Heart right ventricle (tissue), 16 donors: ENCODE data around the gene CNPY4. TPM values are rescaled to one million over a fixed set of nuclear protein-coding genes. Genes with fewer than 3 reads are reported as not detected.
"Not testable (repeated sequence)": the region's sequence is repeated elsewhere in the genome, so short reads cannot be mapped to it uniquely, and the experiment has no call there.

ENCODE experiments used
- ATAC-seq, 8 donors: fragments of 200-7000 bp; cut with Tn5 transposase; one replicate each; pipeline ENCODE4 v1.9.1; 2020; ENCODE audit warnings: mild to moderate bottlenecking in 8 of 8, moderate library complexity in 8 of 8, moderate number of reproducible peaks in 1 of 8
- DNase-seq, 2 donors: peaks; one replicate each; pipeline ENCODE4 v3.0.0-alpha.2; 2020
- H3K27ac ChIP-seq, 10 donors: fragments of 200-600 bp; sonication (generic) in 2 of 10; one replicate each; pipeline versions ENCODE4 v1.5.0 to v1.8.0; 2020 to 2022; ENCODE audit warnings: mild to moderate bottlenecking in 3 of 10
- H3K27me3 ChIP-seq, 7 donors: fragments of 200-600 bp; one replicate each; pipeline ENCODE4 v1.8.0; 2021 to 2022; ENCODE audit warnings: mild to moderate bottlenecking in 2 of 7
- H3K36me3 ChIP-seq, 9 donors: fragments of 200-600 bp; sonication (generic) in 1 of 9; one replicate each; pipeline versions ENCODE4 v1.5.0 to v1.8.0; 2020 to 2022; ENCODE audit warnings: mild to moderate bottlenecking in 2 of 9
- H3K4me1 ChIP-seq, 9 donors: fragments of 200-600 bp; sonication (generic) in 1 of 9; one replicate each; pipeline versions ENCODE4 v1.5.0 to v1.8.0; 2020 to 2022; ENCODE audit warnings: mild to moderate bottlenecking in 4 of 9
- H3K4me3 ChIP-seq, 10 donors: fragments of 200-600 bp; sonication (generic) in 2 of 10; one replicate each; pipeline versions ENCODE4 v1.5.0 to v1.8.0; 2020 to 2022; ENCODE audit warnings: mild to moderate bottlenecking in 7 of 10, moderate library complexity in 2 of 10
- H3K9me3 ChIP-seq, 11 donors: fragments of 200-600 bp in 10 of 11; sonication (generic) in 2 of 11; one replicate each; pipeline versions ENCODE4 v1.5.0 to v1.8.0; 2013 to 2022; ENCODE audit warnings: mild to moderate bottlenecking in 2 of 11, control low read depth in 1 of 11, moderate library complexity in 1 of 11
- WGBS, 2 donors: extraction: QIAGEN DNeasy Blood & Tissue Kit; methylation state at CpG; one replicate each; pipeline ENCODE4 v1.1.7; 2013; ENCODE audit warnings: inconsistent platforms in 1 of 2; 5-methylcytosine and 5-hydroxymethylcytosine counted together
- intact Hi-C, 10 donors: fragments of 100-400 bp; cut with DNase I; formaldehyde crosslinking; loops; one replicate each; pipeline versions ENCODE4 v1.11.1 to v1.14.2; 2022
- polyA plus RNA-seq, 2 donors: library from polyadenylated mRNA; stranded (reverse); fragments of 200-250 nt; gene quantifications; one replicate each; pipeline ENCODE4 v1.2.3, GENCODE V29; 2013
- total RNA-seq, 10 donors: library from RNA; stranded (reverse); fragmentation: NEBNext Ultra II Directional in 3 of 10; extraction: Animal tissue kit (Norgen Biotek cat#: 25700) in 3 of 10; gene quantifications; one replicate each; pipeline versions ENCODE4 v1.2.1 to v1.2.4, GENCODE V29; 2021 to 2023
- TF ChIP-seq, protein P1 (sequence below), 9 donors: fragments of 200-600 bp; sonication (generic) in 2 of 9; IDR thresholded peaks; one replicate each; pipeline versions ENCODE4 v1.5.0 to v1.8.0; 2021 to 2022; ENCODE audit warnings: antibody characterized with exemption in 9 of 9, mild to moderate bottlenecking in 5 of 9, moderate library complexity in 1 of 9
- donor health status: Arrhythmogenic right ventricular cardiomyopathy.
- donor health status: ischemic (EF 13 %, LVEDD 7.1; RV severe dilation, severe dysfunction).
- donor health status: healthy with polysubstance abuse.
- donor health status: DM: no; HTN: yes; CAD: no.
- donor health status: DM: no; HTN: no; CAD: no.
- donor health status: ischemic (EF 25% LVEDD 6.9; RV normal size, moderate dysfunction).
- donor health status: ischemic (EF 25% LVEDD 5.7; RV mildly dilated, moderate dysfunction).
- donor health status: healthy.
- donor health status: DM: yes; HTN: yes; CAD: no.
- donor health status: Ischemic cardiomyopathy.
- donor health status: ischemic (EF 35%, LVEDD 5.7; RV mildly dilated, moderate dysfunction).
- donor health status: nonischemic (EF 11% LVEDD 7.7; RV severe dilation, severe dysfunction).
- donor health status: DM: yes; HTN: yes; CAD: no.
- donor health status: PGD.
- donor health status: ischemic (EF 29% LVEDD 5.4; RV normal size, mild dysfunction).
- donor health status: nonischemic (EF 23%, LVEDD 6.1; RV moderate dilation, normal function).

The CNPY4 gene
- total and polyA plus RNA-seq, 12 donors = 4.9 to 13.7 (median 7.4) TPM

DNA sequence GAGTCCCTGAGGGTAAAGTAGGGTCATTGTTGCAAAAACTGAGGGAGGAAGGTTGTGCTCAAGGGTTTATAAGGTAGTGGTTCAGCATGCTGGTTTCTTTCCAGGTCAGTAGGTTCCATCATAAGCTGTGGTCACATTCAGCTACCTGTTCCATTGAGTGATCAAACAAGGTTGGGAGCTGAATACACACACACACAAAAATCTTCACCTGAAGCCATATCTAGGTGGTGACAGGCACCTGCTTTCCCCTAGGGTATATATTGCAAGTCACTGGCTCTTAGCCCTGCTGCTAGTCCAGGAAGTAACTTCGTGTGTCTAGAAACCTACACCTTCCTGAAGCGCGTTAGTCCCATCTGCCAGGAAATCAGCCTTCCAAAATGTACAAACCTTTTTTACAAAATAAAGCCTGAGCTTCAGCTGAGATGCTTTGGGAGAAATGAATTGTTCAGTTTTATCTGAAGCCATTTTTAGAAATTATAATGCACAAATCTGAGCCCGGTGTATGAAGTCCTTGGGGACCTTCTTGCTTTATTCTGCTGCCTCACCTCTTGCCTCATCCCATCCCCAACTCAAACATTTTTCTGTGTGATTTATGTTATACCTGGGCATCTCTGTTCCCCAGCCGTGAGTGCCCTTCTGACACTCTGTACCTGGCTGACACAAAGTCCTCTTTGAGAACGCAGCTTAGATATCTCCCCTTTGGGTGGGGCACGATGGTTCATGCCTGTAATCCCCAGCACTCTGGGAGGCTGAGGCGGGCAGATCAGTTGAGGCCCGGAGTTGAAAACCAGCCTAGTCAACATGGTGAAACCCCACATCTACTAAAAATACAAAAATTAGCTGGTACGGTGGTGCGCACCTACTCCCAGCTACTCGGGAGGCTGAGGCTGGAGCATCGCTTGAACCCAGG lies 18.7 kb downstream of the CNPY4 start:
- intact Hi-C loops = loop anchor here in 2 of 10 donors (10.0 kb wide), 2 partner anchors 207 to 267 kb away; no protein-coding TSS in a partner anchor
- H3K27ac ChIP-seq = no peak overlapping the region

DNA sequence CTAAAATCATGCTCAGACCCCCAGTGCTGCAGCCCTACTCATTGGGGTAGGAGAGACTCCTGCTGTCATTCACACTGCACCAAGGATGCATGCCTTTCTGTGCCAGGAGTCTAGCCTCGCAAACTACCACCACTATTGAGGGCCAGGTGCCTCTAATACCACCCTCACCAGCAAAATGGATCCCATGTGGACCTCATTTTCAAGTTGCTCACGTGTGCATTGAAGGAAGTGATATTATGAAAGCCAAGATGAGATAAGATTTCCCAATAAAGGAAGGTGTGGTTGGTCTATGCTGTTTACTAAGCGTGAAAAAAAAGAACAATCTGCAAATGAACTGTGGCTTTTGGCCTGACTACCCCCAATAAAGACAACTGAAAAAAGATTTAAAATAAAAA lies 22.1 kb downstream of the CNPY4 start:
- intact Hi-C loops = no loop called here
- 60 to 64% methylated on average over 3 of the region's 3 CpGs for WGBS, 2 donors
- ATAC-seq = no peak

More for the DNA sequence above, 18.7 kb downstream of the CNPY4 start:
- peaks cover 0 to 6% (median 0%) of the 10 kb centered on the region in 9 donors for H3K4me1 ChIP-seq
- no peak for ATAC-seq
- H3K27me3 ChIP-seq = peaks cover 0 to 11% (median 0%) of the 10 kb centered on the region in 7 donors
- WGBS, 2 donors = 81% methylated on average over 13 of the region's 13 CpGs
- no peaks in the 10 kb centered on the region for H3K36me3 ChIP-seq
- TF ChIP-seq, protein P1, sequence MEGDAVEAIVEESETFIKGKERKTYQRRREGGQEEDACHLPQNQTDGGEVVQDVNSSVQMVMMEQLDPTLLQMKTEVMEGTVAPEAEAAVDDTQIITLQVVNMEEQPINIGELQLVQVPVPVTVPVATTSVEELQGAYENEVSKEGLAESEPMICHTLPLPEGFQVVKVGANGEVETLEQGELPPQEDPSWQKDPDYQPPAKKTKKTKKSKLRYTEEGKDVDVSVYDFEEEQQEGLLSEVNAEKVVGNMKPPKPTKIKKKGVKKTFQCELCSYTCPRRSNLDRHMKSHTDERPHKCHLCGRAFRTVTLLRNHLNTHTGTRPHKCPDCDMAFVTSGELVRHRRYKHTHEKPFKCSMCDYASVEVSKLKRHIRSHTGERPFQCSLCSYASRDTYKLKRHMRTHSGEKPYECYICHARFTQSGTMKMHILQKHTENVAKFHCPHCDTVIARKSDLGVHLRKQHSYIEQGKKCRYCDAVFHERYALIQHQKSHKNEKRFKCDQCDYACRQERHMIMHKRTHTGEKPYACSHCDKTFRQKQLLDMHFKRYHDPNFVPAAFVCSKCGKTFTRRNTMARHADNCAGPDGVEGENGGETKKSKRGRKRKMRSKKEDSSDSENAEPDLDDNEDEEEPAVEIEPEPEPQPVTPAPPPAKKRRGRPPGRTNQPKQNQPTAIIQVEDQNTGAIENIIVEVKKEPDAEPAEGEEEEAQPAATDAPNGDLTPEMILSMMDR (IDR thresholded peaks at IDR 0.05) = no peak
- no peak overlapping the region for H3K4me3 ChIP-seq
- H3K9me3 ChIP-seq = no peaks in the 10 kb centered on the region
- DNase-seq = no peak

DNA sequence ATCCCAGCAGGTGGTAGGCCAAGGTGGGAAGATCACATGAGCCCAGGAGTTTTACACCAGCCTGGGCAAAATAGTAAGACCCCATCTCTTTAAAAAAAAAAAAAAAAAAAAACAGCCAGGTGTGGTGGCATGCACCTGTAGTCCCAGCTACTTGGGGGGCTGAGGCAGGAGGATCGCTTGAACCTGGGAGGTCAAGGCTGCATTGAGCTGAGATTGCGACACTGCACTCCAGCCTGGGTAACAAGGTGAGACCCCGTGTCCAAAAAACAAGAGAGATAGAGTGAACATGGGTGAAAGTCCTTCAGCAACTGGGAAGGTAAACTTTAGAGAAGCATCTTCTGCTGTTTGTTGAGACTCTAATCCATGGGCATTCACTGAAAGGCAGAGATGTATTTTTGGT lies 23.0 kb downstream of the CNPY4 start:
- TF ChIP-seq, protein P1 (IDR thresholded peaks at IDR 0.05) = no peak
- intact Hi-C loops = no loop called here
- H3K27ac ChIP-seq = no peak overlapping the region
- DNase-seq (no peak), ATAC-seq (no peak)
- peaks cover 0 to 6% (median 0%) of the 10 kb centered on the region in 9 donors for H3K4me1 ChIP-seq
- H3K4me3 ChIP-seq = no peak overlapping the region
- H3K27me3 ChIP-seq = peaks cover 0 to 11% (median 0%) of the 10 kb centered on the region in 7 donors
- H3K36me3 ChIP-seq = no peaks in the 10 kb centered on the region
- WGBS, 2 donors = 95 to 100% methylated on average over 3 of the region's 3 CpGs
- no peaks in the 10 kb centered on the region for H3K9me3 ChIP-seq

More for the DNA sequence above, 22.1 kb downstream of the CNPY4 start:
- Histone ChIP-seq H3K4me3 (no peak overlapping the region), H3K27ac (no peak overlapping the region), H3K4me1 (peaks cover 0 to 6% (median 0%) of the 10 kb centered on the region in 9 donors), H3K27me3 (peaks cover 0 to 11% (median 0%) of the 10 kb centered on the region in 7 donors), H3K36me3 (no peaks in the 10 kb centered on the region), H3K9me3 (no peaks in the 10 kb centered on the region)
- no peak for DNase-seq
- TF ChIP-seq, protein P1 (IDR thresholded peaks at IDR 0.05) = no peak

DNA sequence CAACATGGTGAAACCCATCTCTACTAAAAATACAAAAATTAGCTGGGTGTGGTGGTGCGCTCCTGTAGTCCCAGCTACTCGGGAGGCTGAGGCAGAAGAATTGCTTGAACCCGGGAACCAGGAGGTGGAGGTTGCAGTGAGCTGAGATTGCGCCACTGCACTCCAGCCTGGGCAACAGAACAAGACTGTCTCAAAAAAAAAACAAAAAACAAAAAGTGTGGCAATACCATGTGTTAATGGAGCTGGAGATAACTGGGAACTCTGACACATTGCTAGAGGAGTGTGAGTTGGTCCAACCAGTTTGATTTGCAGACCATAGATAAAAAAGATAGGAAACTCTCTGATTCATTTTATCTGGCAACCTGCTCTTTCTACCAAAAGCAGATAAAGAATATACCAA lies 26.9 kb downstream of the CNPY4 start:
- H3K36me3 ChIP-seq, H3K9me3 ChIP-seq, H3K27me3 ChIP-seq, H3K4me3 ChIP-seq, ATAC-seq, H3K27ac ChIP-seq, intact Hi-C loops, DNase-seq: not testable (repeated sequence)
- 90 to 93% methylated on average over 4 of the region's 4 CpGs for WGBS, 2 donors
- H3K4me1 ChIP-seq = peaks cover 8 to 31% (median 15%) of the 10 kb centered on the region in 9 donors

DNA sequence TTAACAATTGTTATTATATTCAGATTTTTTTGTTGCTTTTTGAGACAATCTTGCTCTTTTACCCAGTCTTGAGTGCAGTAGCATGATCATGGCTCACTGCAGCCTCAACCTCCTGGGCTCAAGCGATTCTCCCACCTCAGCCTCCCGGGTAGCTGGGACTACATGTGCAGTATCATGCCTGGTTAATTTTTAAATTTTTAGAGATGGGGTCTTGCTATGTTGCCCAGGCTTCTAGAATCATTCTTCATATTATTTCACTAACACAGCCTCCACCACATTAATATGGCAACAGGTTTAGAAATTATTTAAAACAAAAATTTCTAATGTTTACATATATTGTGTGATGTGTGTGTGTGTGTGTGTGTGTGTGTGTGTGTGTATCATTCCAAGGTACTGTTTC lies 27.8 kb downstream of the CNPY4 start:
- H3K36me3 ChIP-seq = peaks cover 0 to 19% (median 0%) of the 10 kb centered on the region in 9 donors
- no peak for DNase-seq
- no peaks in the 10 kb centered on the region for H3K9me3 ChIP-seq
- no peak overlapping the region for H3K4me3 ChIP-seq
- intact Hi-C loops = no loop called here
- H3K27ac ChIP-seq = no peak overlapping the region
- H3K4me1 ChIP-seq = peaks cover 8 to 36% (median 15%) of the 10 kb centered on the region in 9 donors
- TF ChIP-seq, protein P1 (IDR thresholded peaks at IDR 0.05) = no peak
- no peaks in the 10 kb centered on the region for H3K27me3 ChIP-seq
- WGBS, 2 donors = 96 to 97% methylated on average over 2 of the region's 2 CpGs
- ATAC-seq = no peak
